Hepatocyte (in vitro differentiated cells): ENCODE measurements around the gene PKLR. TPM values are rescaled to one million over a fixed set of nuclear protein-coding genes. Genes with fewer than 3 reads are reported as not detected.

Experiments used
- DNase-seq: peaks from one replicate; pipeline ENCODE4 v3.0.0-alpha.2; 2016; ENCODE audit warnings: low spot score
- H2AFZ ChIP-seq: fragments of 200-600 bp; sonication (generic); 2 replicates; pipeline ENCODE4 v1.6.0; 2016; ENCODE audit warnings: antibody characterized with exemption, mild to moderate bottlenecking
- H3K27ac ChIP-seq: fragments of 200-600 bp; sonication (generic); 2 replicates; pipeline ENCODE4 v1.5.1; 2016; ENCODE audit warnings: mild to moderate bottlenecking
- H3K27me3 ChIP-seq: fragments of 200-600 bp; sonication (generic); 2 replicates; pipeline ENCODE4 v1.6.1; 2016
- H3K36me3 ChIP-seq: fragments of 200-600 bp; sonication (generic); replicated peaks from 2 replicates; pipeline ENCODE4 v1.5.1; 2016; ENCODE audit warnings: low read depth; ENCODE audit not compliant: insufficient read depth
- H3K4me1 ChIP-seq: fragments of 200-600 bp; sonication (generic); 2 replicates; pipeline ENCODE4 v1.5.1; 2016; ENCODE audit warnings: mild to moderate bottlenecking, moderate library complexity; ENCODE audit not compliant: insufficient read depth
- H3K4me2 ChIP-seq: fragments of 200-600 bp; sonication (generic); 2 replicates; pipeline ENCODE4 v1.6.0; 2016
- H3K4me3 ChIP-seq: fragments of 200-600 bp; sonication (generic); 2 replicates; pipeline ENCODE4 v1.5.1; 2016; ENCODE audit warnings: mild to moderate bottlenecking
- H3K79me2 ChIP-seq: fragments of 200-600 bp; sonication (generic); 2 replicates; pipeline ENCODE4 v1.6.0; 2017; ENCODE audit warnings: mild to moderate bottlenecking
- H3K9me2 ChIP-seq: fragments of 200-600 bp; sonication (generic); replicated peaks from 2 replicates; pipeline ENCODE4 v1.6.0; 2017; ENCODE audit warnings: mild to moderate bottlenecking; ENCODE audit not compliant: insufficient read depth
- H3K9me3 ChIP-seq: fragments of 200-600 bp; sonication (generic); 2 replicates; pipeline ENCODE4 v1.5.1; 2016; ENCODE audit warnings: low read depth, mild to moderate bottlenecking
- H4K20me1 ChIP-seq: fragments of 200-600 bp; sonication (generic); 2 replicates; pipeline ENCODE4 v1.6.0; 2016; ENCODE audit warnings: mild to moderate bottlenecking; ENCODE audit not compliant: insufficient read depth, poor library complexity, severe bottlenecking
- EZH2 ChIP-seq: fragments of 200-600 bp; sonication (generic); IDR thresholded peaks from 2 replicates; pipeline ENCODE4 v1.6.1; 2016; ENCODE audit warnings: antibody characterized with exemption, mild to moderate bottlenecking, borderline replicate concordance
- EZH2phosphoT487 ChIP-seq: fragments of 200-600 bp; sonication (generic); IDR thresholded peaks from one replicate; pipeline ENCODE4 v1.6.1; 2018; ENCODE audit warnings: antibody characterized with exemption, mild to moderate bottlenecking, low read depth, moderate library complexity; ENCODE audit not compliant: unreplicated experiment, severe bottlenecking
- WGBS: methylation state at CpG from one replicate; pipeline ENCODE4 v1.1.6; 2016; ENCODE audit warnings: low lambda C conversion rate; ENCODE audit errors: missing lambda C conversion rate; 5-methylcytosine and 5-hydroxymethylcytosine counted together
- polyA plus RNA-seq: library from polyadenylated mRNA; unstranded; fragments of >200 nt; fragmentation: Nextera tagmentation; extraction: Ambion mirVana; gene quantifications from 2 replicates; pipeline ENCODE4 v1.2.1, GENCODE V29; 2016
- total RNA-seq: library from RNA; depleted of rRNA; stranded (reverse); fragments of >200 nt; gene quantifications from 2 replicates; pipeline ENCODE4 v1.2.3, GENCODE V29; 2014
- TF ChIP-seq, protein P1 (sequence below): fragments of 200-600 bp; sonication (generic); IDR thresholded peaks from 2 replicates; pipeline ENCODE4 v1.5.1; 2016; ENCODE audit warnings: antibody characterized with exemption, mild to moderate bottlenecking; ENCODE audit not compliant: poor library complexity

The PKLR gene
- total and polyA plus RNA-seq, 2 experiments from 2014 or later: 10.9 to 13.3 TPM

DNA sequence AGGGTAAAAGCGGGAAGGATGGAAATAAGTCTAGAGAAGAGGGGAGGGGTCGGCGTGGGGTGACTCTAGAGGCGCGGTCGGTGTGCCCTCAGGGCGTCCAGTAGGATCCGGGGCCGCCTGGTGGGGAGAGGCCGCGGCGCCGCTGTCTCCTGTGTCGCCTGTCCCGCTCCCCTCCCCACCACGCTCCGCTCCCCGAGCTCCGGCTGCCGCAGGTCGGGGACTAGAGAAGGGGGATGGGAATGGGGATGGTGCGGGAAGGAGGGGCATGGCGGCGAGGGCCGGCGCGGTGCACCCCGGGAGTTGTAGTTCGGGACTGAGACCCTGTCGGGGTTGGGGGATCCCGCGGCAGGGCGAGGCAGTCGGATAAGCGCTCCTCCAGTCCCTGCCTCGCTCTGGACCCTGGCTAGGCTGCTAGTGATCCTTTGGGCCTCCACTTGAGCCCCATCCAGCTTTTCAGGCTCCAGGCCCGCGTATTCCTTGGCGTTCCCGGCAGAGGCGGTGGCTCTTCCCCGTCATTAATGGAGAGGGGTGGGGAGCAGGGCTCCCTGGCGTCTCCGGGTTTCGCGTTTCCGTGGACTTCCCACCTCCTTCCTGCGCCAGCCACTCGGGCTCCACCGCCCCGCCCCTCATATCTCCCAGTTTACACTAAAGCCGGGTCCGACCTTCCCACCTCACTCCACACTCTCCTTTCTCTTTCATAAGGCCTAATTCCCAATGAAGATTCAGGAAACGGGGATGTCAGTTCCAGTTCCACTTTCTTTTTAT is 45.8 kb downstream of the PKLR start, which contains the start of gene ENTREP3:
TSS of gene ENTREP3 (minus strand) at position 241 of the 765 bp plus-strand sequence. CDS start 606 bp downstream, outside the sequence.
- peak within 1 kb of the TSS; percentile 97 for H3K27ac ChIP-seq
- H3K27me3 ChIP-seq: no peaks in the 10 kb centered on the region
- TF ChIP-seq, protein P1, sequence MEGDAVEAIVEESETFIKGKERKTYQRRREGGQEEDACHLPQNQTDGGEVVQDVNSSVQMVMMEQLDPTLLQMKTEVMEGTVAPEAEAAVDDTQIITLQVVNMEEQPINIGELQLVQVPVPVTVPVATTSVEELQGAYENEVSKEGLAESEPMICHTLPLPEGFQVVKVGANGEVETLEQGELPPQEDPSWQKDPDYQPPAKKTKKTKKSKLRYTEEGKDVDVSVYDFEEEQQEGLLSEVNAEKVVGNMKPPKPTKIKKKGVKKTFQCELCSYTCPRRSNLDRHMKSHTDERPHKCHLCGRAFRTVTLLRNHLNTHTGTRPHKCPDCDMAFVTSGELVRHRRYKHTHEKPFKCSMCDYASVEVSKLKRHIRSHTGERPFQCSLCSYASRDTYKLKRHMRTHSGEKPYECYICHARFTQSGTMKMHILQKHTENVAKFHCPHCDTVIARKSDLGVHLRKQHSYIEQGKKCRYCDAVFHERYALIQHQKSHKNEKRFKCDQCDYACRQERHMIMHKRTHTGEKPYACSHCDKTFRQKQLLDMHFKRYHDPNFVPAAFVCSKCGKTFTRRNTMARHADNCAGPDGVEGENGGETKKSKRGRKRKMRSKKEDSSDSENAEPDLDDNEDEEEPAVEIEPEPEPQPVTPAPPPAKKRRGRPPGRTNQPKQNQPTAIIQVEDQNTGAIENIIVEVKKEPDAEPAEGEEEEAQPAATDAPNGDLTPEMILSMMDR: no peak
- TF ChIP-seq EZH2: no peak
- no peak for TF ChIP-seq EZH2phosphoT487
- no peaks in the 10 kb centered on the region for H3K36me3 ChIP-seq
- DNase-seq: peak; percentile 93
- no peaks in the 10 kb centered on the region for H3K9me3 ChIP-seq
- H3K4me2 ChIP-seq: peak within 1 kb of the TSS; percentile 100
- peaks cover 34% of the 10 kb centered on the region for H3K79me2 ChIP-seq
- H3K4me1 ChIP-seq: peaks cover 27% of the 10 kb centered on the region
- WGBS: 3% methylated on average over 28 of the region's 54 CpGs
- peak within 1 kb of the TSS; percentile 46 for H3K4me3 ChIP-seq
- peak within 1 kb of the TSS; percentile 58 for H2AFZ ChIP-seq
- no peaks in the 10 kb centered on the region for H3K9me2 ChIP-seq
- H4K20me1 ChIP-seq: no peaks in the 10 kb centered on the region

- Histone ChIP-seq H2AFZ (peak overlapping the region; percentile 58), H3K4me3 (peak overlapping the region; percentile 46), H3K9me3 (no peaks in the 10 kb centered on the region), H3K9me2 (no peaks in the 10 kb centered on the region), H3K4me2 (peak overlapping the region; percentile 100), H3K4me1 (peaks cover 27% of the 10 kb centered on the region), H3K36me3 (no peaks in the 10 kb centered on the region), H3K27me3 (no peaks in the 10 kb centered on the region), H3K27ac (peak overlapping the region; percentile 97), H3K79me2 (peaks cover 30% of the 10 kb centered on the region), H4K20me1 (no peaks in the 10 kb centered on the region)
- DNase-seq: no peak
- TF ChIP-seq EZH2 (no peak), EZH2phosphoT487 (no peak)
- TF ChIP-seq, protein P1: no peak
- WGBS: 14% methylated on average over 13 of the region's 35 CpGs
These were observed 46.5 kb downstream of the PKLR start for GRCh38 chr1:155254714-155255242.

GRCh38 chr1:155254228-155254713 is 47.0 kb downstream of the PKLR start:
- no peaks in the 10 kb centered on the region for H3K27me3 ChIP-seq
- no peaks in the 10 kb centered on the region for H3K36me3 ChIP-seq
- H3K9me3 ChIP-seq: no peaks in the 10 kb centered on the region
- H3K4me3 ChIP-seq: peak overlapping the region; percentile 46
- TF ChIP-seq EZH2: no peak
- TF ChIP-seq, protein P1: no peak
- no peak for TF ChIP-seq EZH2phosphoT487
- 64% methylated on average over 12 of the region's 12 CpGs for WGBS
- H4K20me1 ChIP-seq: no peaks in the 10 kb centered on the region
- DNase-seq: no peak
- peaks cover 27% of the 10 kb centered on the region for H3K4me1 ChIP-seq
- peak overlapping the region; percentile 58 for H2AFZ ChIP-seq
- H3K9me2 ChIP-seq: no peaks in the 10 kb centered on the region
- H3K79me2 ChIP-seq: peaks cover 25% of the 10 kb centered on the region
- no peak overlapping the region for H3K27ac ChIP-seq
- peak overlapping the region; percentile 100 for H3K4me2 ChIP-seq
